Left ventricle myocardium inferior (tissue), 1 donor: ENCODE data around the gene RBBP8NL. TPM values are rescaled to one million over a fixed set of nuclear protein-coding genes. Genes with fewer than 3 reads are reported as not detected.

Source experiments
- DNase-seq: peaks from one replicate; pipeline ENCODE4 v3.0.0-alpha.2; 2020
- H3K27ac ChIP-seq: fragments of 200-600 bp; replicated peaks from 2 replicates; pipeline ENCODE4 v1.8.0; 2021
- H3K27me3 ChIP-seq: fragments of 200-600 bp; 2 replicates; pipeline ENCODE4 v1.8.0; 2021; ENCODE audit warnings: low read depth
- H3K36me3 ChIP-seq: fragments of 200-600 bp; 2 replicates; pipeline ENCODE4 v1.8.0; 2021
- H3K4me1 ChIP-seq: fragments of 200-600 bp; 2 replicates; pipeline ENCODE4 v1.8.0; 2021
- H3K4me3 ChIP-seq: fragments of 200-600 bp; 2 replicates; pipeline ENCODE4 v1.8.0; 2021; ENCODE audit warnings: mild to moderate bottlenecking, moderate library complexity
- H3K9me3 ChIP-seq: fragments of 200-600 bp; replicated peaks from 2 replicates; pipeline ENCODE4 v1.8.0; 2021
- intact Hi-C: fragments of 100-400 bp; cut with micrococcal nuclease; formaldehyde crosslinking; loops from one replicate; pipeline ENCODE4 v1.11.0; 2022
- total RNA-seq: library from RNA; stranded (reverse); fragmentation: NEBNext Ultra II Directional; extraction: Animal tissue kit (Norgen Biotek cat#: 25700); gene quantifications from one replicate; pipeline ENCODE4 v1.2.1, GENCODE V29; 2021
- TF ChIP-seq, protein P1 (sequence below): fragments of 200-600 bp; IDR thresholded peaks from 2 replicates; pipeline ENCODE4 v1.8.0; 2021; ENCODE audit warnings: antibody characterized with exemption, mild to moderate bottlenecking, borderline replicate concordance
- donor health status: DM: no; HTN: yes; CAD: no; lungs with severe emphysema.

Gene RBBP8NL
- total RNA-seq, 1 donor from 2014 or later = not detected

DNA sequence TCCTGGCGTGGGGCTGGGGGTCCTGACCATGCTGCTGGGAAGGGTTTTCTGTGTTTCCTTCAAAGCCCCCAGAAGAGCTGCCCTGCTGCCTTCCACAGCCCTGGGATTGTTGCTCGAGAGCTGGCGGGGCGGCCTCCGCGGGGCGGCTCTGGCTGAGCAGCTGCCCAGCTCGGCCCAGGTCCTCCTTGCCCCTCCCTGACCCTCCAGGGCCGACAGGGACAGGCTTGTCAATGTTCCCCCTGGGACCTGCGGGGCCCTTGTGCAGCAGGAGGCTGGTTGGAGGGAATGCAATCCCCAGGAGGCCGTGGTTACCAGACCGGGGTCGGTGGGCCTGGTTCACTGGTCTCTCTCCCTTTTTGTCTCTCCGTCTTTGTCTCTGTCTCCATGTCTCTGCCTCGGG, 28.6 kb upstream of the RBBP8NL start:
- H3K36me3 ChIP-seq = no peaks in the 10 kb centered on the region
- DNase-seq = no peak
- intact Hi-C loops = no loop called here
- peaks cover 4% of the 10 kb centered on the region for H3K4me1 ChIP-seq
- no peak overlapping the region for H3K27ac ChIP-seq
- TF ChIP-seq, protein P1, sequence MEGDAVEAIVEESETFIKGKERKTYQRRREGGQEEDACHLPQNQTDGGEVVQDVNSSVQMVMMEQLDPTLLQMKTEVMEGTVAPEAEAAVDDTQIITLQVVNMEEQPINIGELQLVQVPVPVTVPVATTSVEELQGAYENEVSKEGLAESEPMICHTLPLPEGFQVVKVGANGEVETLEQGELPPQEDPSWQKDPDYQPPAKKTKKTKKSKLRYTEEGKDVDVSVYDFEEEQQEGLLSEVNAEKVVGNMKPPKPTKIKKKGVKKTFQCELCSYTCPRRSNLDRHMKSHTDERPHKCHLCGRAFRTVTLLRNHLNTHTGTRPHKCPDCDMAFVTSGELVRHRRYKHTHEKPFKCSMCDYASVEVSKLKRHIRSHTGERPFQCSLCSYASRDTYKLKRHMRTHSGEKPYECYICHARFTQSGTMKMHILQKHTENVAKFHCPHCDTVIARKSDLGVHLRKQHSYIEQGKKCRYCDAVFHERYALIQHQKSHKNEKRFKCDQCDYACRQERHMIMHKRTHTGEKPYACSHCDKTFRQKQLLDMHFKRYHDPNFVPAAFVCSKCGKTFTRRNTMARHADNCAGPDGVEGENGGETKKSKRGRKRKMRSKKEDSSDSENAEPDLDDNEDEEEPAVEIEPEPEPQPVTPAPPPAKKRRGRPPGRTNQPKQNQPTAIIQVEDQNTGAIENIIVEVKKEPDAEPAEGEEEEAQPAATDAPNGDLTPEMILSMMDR = no peak
- H3K27me3 ChIP-seq = peaks cover 75% of the 10 kb centered on the region
- H3K9me3 ChIP-seq = no peaks in the 10 kb centered on the region
- no peak overlapping the region for H3K4me3 ChIP-seq

DNA sequence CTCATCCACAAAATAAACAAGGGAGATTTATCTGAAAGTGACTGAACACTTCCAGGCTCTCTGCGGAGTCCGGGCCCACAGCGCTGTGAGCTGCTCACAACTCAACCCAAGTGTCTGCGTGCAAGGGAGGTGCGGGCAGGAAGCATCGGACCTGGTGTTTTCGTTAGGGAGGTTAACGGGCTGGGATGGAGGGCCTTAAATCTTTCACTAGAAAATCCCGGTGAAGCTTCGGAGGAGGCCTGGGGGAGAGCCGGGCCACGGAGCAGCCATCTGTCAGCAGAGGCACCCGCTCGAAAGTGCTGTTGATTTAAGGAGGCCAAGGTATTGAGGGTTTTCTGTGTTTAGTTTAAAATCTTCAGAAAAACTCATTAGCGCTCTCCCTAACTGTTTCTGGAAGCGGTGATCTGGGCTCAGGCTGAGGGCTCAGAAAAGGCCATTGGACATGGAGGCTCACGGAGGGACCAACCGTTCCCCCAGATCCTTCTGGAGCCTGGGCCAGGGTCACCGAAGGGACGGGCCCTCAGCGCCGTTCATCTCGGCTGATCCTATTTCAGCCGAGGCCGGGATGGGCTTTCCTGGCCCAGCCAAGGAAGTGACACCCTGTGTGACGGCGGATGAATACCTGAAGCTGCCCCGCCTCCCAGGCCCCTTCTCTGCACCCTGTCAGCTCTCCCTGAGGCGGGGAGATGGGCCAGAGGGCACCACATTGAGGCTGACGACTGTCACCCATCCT, 27.7 kb upstream of the RBBP8NL start:
- peaks cover 74% of the 10 kb centered on the region for H3K27me3 ChIP-seq

DNA sequence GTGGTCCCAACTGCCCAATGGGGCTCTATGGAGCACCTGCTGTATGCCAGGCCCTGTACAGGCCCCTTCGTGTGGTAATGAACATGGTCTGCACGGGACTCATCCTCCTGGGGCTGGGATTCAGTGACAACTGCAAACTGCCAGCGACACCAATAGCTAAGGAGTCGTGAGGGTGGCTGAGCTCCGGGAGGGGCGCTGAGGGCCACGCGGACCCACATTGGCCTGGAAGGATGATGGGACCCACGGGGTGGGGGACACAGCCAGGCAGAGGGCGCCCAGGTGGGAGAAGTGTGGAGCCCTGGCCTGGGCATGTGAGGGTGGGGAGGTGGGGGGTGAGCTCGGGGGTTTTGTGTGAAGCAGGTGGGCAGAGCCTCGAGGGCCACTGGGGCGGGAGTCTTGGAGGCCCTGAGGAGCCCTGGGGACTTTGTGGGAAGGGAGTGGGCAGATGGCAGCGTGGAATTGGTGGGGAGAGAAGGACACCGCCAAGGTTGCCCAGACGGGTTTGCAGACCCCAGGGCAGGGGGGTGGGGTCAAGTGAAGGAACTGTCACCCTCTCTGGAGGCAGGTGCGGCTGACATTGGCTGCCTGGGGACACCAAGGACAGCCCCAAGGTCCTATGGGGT, 26.0 kb upstream of the RBBP8NL start:
- Histone ChIP-seq H3K27ac (no peak overlapping the region), H3K4me1 (no peaks in the 10 kb centered on the region), H3K4me3 (no peak overlapping the region), H3K36me3 (no peaks in the 10 kb centered on the region), H3K9me3 (no peaks in the 10 kb centered on the region), H3K27me3 (peaks cover 78% of the 10 kb centered on the region)
- DNase-seq = no peak
- intact Hi-C loops = no loop called here
- TF ChIP-seq, protein P1 = no peak

More for the DNA sequence above, 27.7 kb upstream of the RBBP8NL start:
- no peak overlapping the region for H3K4me3 ChIP-seq
- H3K27ac ChIP-seq = no peak overlapping the region
- intact Hi-C loops = no loop called here
- no peaks in the 10 kb centered on the region for H3K4me1 ChIP-seq
- H3K36me3 ChIP-seq = no peaks in the 10 kb centered on the region
- TF ChIP-seq, protein P1 = no peak
- no peak for DNase-seq
- no peaks in the 10 kb centered on the region for H3K9me3 ChIP-seq

DNA sequence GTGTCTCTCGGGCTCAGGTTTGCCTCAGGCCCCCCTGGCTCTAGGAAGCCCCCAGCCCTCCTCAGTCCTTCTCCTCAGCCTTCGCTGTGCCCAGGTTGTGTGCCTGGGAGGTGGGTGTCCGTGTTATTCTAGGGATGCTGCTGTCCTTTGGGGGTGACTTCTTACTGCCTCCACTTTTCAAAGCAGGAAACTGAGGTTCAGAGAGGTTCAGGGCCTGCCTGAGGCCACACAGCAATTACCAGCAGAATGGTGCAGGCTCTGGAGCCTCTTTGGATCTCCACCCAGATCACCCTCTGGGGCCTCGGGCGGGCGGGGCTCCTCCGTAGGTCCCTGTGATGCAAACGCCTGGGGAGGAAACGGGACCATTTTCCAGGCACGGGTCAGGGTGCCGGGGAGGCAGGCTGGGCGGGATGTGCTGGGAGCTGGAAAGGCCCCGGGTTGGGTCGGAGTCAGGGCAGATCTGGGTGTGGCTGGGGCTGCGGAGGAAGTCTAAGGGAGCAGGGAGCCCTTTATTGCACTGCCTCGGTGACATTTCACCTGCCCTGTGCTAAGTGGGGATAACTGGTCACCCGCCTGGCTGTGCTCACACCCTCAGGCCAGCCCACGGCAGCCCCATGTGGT, 25.2 kb upstream of the RBBP8NL start:
- intact Hi-C loops = no loop called here
- Histone ChIP-seq H3K27me3 (peaks cover 78% of the 10 kb centered on the region), H3K4me1 (no peaks in the 10 kb centered on the region), H3K4me3 (no peak overlapping the region), H3K9me3 (no peaks in the 10 kb centered on the region), H3K27ac (no peak overlapping the region), H3K36me3 (no peaks in the 10 kb centered on the region)
- DNase-seq = no peak
- TF ChIP-seq, protein P1 = no peak

DNA sequence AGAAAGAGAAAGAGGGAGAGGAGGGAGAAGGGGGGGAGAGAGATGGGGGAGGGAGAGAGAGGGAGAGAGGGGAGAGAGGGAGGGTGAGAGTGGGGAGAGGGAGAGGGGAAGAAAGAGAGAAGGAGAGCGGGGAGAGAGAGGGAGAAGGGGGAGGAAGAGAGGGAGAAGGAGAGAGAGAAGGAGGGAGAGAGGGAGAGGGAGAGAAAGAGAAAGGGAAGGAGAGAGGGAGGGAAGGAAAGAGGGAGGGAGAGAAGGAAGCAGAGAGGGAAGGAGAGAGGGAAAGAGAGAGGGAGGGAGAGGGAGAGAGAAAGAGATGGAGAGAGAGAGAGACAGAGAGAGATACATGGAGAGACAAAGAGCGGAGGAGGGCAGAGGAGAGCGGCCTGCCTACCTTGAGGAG, 24.6 kb upstream of the RBBP8NL start:
- no peaks in the 10 kb centered on the region for H3K36me3 ChIP-seq
- TF ChIP-seq, protein P1 = no peak
- no peak overlapping the region for H3K4me3 ChIP-seq
- H3K27ac ChIP-seq = no peak overlapping the region
- intact Hi-C loops = no loop called here
- H3K27me3 ChIP-seq = peaks cover 78% of the 10 kb centered on the region
- no peak for DNase-seq
- no peaks in the 10 kb centered on the region for H3K4me1 ChIP-seq
- no peaks in the 10 kb centered on the region for H3K9me3 ChIP-seq
